Lung (tissue), 12 donors: ENCODE data around the gene GLT8D1. TPM values are rescaled to one million over a fixed set of nuclear protein-coding genes. Genes with fewer than 3 reads are reported as not detected.

Experiments
- ATAC-seq: fragments of 200-7000 bp; cut with Tn5 transposase; one replicate; pipeline ENCODE4 v1.9.1; 2020; ENCODE audit warnings: moderate number of reproducible peaks; ENCODE audit not compliant: insufficient read depth, low FRiP score
- DNase-seq, 3 donors: peaks; one replicate each; pipeline ENCODE4 v3.0.0-alpha.2; 2013 to 2017
- H3K27ac ChIP-seq, 2 donors: one replicate each; pipeline ENCODE4 v1.5.1; 2013; ENCODE audit warnings: mild to moderate bottlenecking in 2 of 2, moderate library complexity in 2 of 2, control low read depth in 1 of 2, inconsistent platforms in 1 of 2, low read depth in 1 of 2, low read length in 1 of 2
- H3K27me3 ChIP-seq, 3 donors: one replicate each; pipeline ENCODE4 v1.5.1; 2013; ENCODE audit warnings: low read length in 2 of 3; ENCODE audit not compliant: control insufficient read depth in 3 of 3, insufficient read depth in 3 of 3
- H3K36me3 ChIP-seq, 4 donors: one replicate each; pipeline ENCODE4 v1.5.1; 2013; ENCODE audit warnings: low read length in 4 of 4, mild to moderate bottlenecking in 1 of 4, moderate library complexity in 1 of 4; ENCODE audit not compliant: control insufficient read depth in 4 of 4, insufficient read depth in 4 of 4
- H3K4me1 ChIP-seq, 5 donors: one replicate each; pipeline ENCODE4 v1.5.1; 2013; ENCODE audit warnings: low read length in 5 of 5, mild to moderate bottlenecking in 2 of 5, moderate library complexity in 1 of 5; ENCODE audit not compliant: control insufficient read depth in 5 of 5, insufficient read depth in 5 of 5
- H3K4me3 ChIP-seq: one replicate; pipeline ENCODE4 v1.5.1; 2013; ENCODE audit warnings: mild to moderate bottlenecking, control low read depth, moderate library complexity
- H3K9ac ChIP-seq, 2 donors: one replicate each; pipeline ENCODE4 v1.5.1; 2013; ENCODE audit warnings: low read length in 2 of 2, control low read depth in 1 of 2; ENCODE audit not compliant: insufficient read depth in 1 of 2
- H3K9me3 ChIP-seq, 4 donors: one replicate each; pipeline ENCODE4 v1.5.1; 2013; ENCODE audit warnings: low read length in 3 of 4, mild to moderate bottlenecking in 1 of 4, moderate library complexity in 1 of 4; ENCODE audit not compliant: control insufficient read depth in 4 of 4, insufficient read depth in 3 of 4
- CTCF ChIP-seq: IDR thresholded peaks from 2 replicates; pipeline ENCODE4 v1.5.1; 2012; ENCODE audit warnings: mild to moderate bottlenecking; ENCODE audit errors: control extremely low read depth, extremely low read depth
- WGBS, 2 donors: extraction: QIAGEN DNeasy Blood & Tissue Kit; methylation state at CpG; one replicate each; pipeline ENCODE4 v1.1.7; 2013; 5-methylcytosine and 5-hydroxymethylcytosine counted together
- polyA plus RNA-seq, 2 donors: library from polyadenylated mRNA; stranded (reverse); fragments of 200-250 nt; gene quantifications; one replicate each; pipeline ENCODE4 v1.2.1, GENCODE V29; 2013
- total RNA-seq, 2 donors: library from RNA; depleted of rRNA in 1 of 2; stranded (reverse); fragments of >200 nt in 1 of 2; gene quantifications; one replicate each; pipeline ENCODE4 v1.2.1, GENCODE V29; 2014 to 2021
- donor health status: control.
- donor health status: control.
- donor health status: Bipolar disorder and iron deficiency.
- donor health status: healthy.
- donor health status: DM: yes; HTN: yes; CAD: no.

GLT8D1 gene
- total and polyA plus RNA-seq, 4 donors, result 35.4 to 85.5 (median 48.3) TPM

- Histone ChIP-seq H3K4me1 (no peaks in the 10 kb centered on the region), H3K27me3 (no peaks in the 10 kb centered on the region), H3K9ac (no peak overlapping the region), H3K27ac (no peak overlapping the region), H3K9me3 (no peaks in the 10 kb centered on the region), H3K36me3 (peaks cover 4 to 12% (median 8%) of the 10 kb centered on the region in 4 donors), H3K4me3 (no peak overlapping the region)
- no peak for TF ChIP-seq CTCF
- no peak for ATAC-seq
- DNase-seq, result peak in 1 of 3 donors; percentile 18
- WGBS, 2 donors, result 32 to 64% methylated on average over 6 of the region's 6 CpGs
Measured at GRCh38 chr3:52721002-52721729, 15.6 kb upstream of the GLT8D1 start.

- ATAC-seq, result no peak
- H3K9ac ChIP-seq, result no peak overlapping the region
- no peaks in the 10 kb centered on the region for H3K9me3 ChIP-seq
- H3K27me3 ChIP-seq, result no peaks in the 10 kb centered on the region
- peaks cover 4 to 15% (median 8%) of the 10 kb centered on the region in 4 donors for H3K36me3 ChIP-seq
- H3K27ac ChIP-seq, result no peak overlapping the region
- TF ChIP-seq CTCF, result no peak
- DNase-seq, result no peak
- H3K4me3 ChIP-seq, result no peak overlapping the region
- H3K4me1 ChIP-seq, result no peaks in the 10 kb centered on the region
Measured at GRCh38 chr3:52719618-52720017, 14.0 kb upstream of the GLT8D1 start.

GRCh38 chr3:52715714-52716305, 10.2 kb upstream of the GLT8D1 start:
- H3K4me1 ChIP-seq, result no peaks in the 10 kb centered on the region
- H3K9ac ChIP-seq, result no peak overlapping the region
- no peak overlapping the region for H3K27ac ChIP-seq
- no peak for TF ChIP-seq CTCF
- H3K4me3 ChIP-seq, result no peak overlapping the region
- 75 to 93% methylated on average over 11 of the region's 11 CpGs for WGBS, 2 donors
- peaks cover 4 to 13% (median 4%) of the 10 kb centered on the region in 4 donors for H3K36me3 ChIP-seq
- ATAC-seq (no peak), DNase-seq (no peak)
- no peaks in the 10 kb centered on the region for H3K9me3 ChIP-seq
- no peaks in the 10 kb centered on the region for H3K27me3 ChIP-seq
